Stimulated activated CD8-positive, alpha-beta memory T cell treated with anti-CD3 and anti-CD28 coated beads, Interleukin-7, amount 100 ng/mL, for 24 hours (primary cell): Measurements from ENCODE around the gene PACSIN1.

Source experiments
- DNase-seq: peaks from one replicate; pipeline ENCODE4 v3.0.0-alpha.2; 2020; ENCODE audit warnings: low read depth

Gene PACSIN1

GRCh38 chr6:34562350-34562749 is 96.5 kb downstream of the PACSIN1 start:
- DNase-seq: no peak

- DNase-seq: no peak
Measured at GRCh38 chr6:34562861-34563512, 97.1 kb downstream of the PACSIN1 start.

- no peak for DNase-seq
Measured at GRCh38 chr6:34563513-34563870, 97.6 kb downstream of the PACSIN1 start.

GRCh38 chr6:34564181-34564580 is 98.3 kb downstream of the PACSIN1 start:
- no peak for DNase-seq

GRCh38 chr6:34565722-34566137 is 99.9 kb downstream of the PACSIN1 start:
- DNase-seq: no peak

GRCh38 chr6:34566830-34567546 is 101.1 kb downstream of the PACSIN1 start:
- DNase-seq: no peak

GRCh38 chr6:34568341-34569201 is 102.7 kb downstream of the PACSIN1 start:
- DNase-seq: no peak

- no peak for DNase-seq
Measured at GRCh38 chr6:34569361-34569973, 103.6 kb downstream of the PACSIN1 start.

GRCh38 chr6:34570066-34570833 is 104.4 kb downstream of the PACSIN1 start:
- no peak for DNase-seq

- DNase-seq: no peak
Measured at GRCh38 chr6:34571388-34571787, 105.5 kb downstream of the PACSIN1 start.

- DNase-seq: no peak
Measured at GRCh38 chr6:34572021-34572420, 106.1 kb downstream of the PACSIN1 start.

GRCh38 chr6:34572585-34572984 is 106.7 kb downstream of the PACSIN1 start:
- no peak for DNase-seq

- DNase-seq: no peak
Measured at GRCh38 chr6:34573567-34574183, 107.8 kb downstream of the PACSIN1 start.

GRCh38 chr6:34574647-34575293 is 108.9 kb downstream of the PACSIN1 start:
- DNase-seq: no peak

GRCh38 chr6:34575326-34575725 is 109.5 kb downstream of the PACSIN1 start:
- DNase-seq: no peak

GRCh38 chr6:34576286-34576955 is 110.5 kb downstream of the PACSIN1 start:
- DNase-seq: no peak

GRCh38 chr6:34578445-34579262 is 112.8 kb downstream of the PACSIN1 start:
- DNase-seq: no peak

- DNase-seq: no peak
Measured at GRCh38 chr6:34580707-34581560, 115.1 kb downstream of the PACSIN1 start.
